HG02763 (cell line): ENCODE data around the gene HOXB3.

Source experiments
- ATAC-seq: cut with Tn5 transposase; IDR thresholded peaks from one replicate; pipeline ENCODE4 v1.9.1; 2021; ENCODE audit warnings: mild to moderate bottlenecking, moderate library complexity; ENCODE audit not compliant: unreplicated experiment

HOXB3 gene

DNA sequence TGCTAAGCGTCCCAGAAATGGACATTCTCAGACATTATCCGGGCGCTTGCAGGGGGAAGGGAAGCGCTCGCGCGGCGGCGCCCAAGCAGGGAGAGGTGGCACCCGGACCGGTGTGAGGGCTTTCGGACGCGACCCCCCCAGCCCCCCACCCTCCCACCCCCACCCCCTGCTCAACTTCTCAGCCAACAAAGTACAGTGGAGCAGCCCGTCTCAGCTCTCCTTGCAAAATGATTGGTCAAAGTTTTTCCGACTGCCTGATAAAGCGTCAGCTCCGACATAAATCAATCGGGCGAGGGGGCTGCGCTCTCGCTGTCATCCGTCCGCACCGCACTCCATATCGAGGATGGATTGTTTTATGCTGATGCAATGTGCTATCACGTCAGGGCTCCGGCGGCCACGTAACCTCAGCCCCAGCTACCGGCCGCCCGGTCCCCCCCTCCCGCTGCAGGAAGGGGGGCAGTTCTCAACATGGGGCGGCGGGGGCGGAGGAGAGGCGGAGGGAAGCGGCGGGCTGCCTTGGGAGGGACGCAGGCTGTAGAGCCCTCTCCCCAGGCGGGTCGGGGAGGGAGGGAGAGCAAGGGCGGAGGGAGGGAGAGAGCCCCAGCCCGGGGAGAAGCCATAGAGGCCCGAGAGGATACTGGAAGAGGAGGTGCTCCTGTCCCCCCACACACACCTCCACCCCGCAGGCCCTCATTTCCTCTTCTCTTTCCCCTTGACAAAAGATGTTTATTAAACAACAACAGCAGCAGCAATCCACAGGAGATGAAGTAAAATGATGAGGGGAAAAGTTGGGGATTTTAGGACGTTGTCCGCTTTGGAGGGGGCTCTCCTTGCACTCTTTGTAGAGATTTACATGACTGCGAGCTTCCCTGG is 36.4 kb upstream of the HOXB3 start, which contains the start of gene HOXB9:
HOXB9 (minus strand) TSS at position 114 of the 873 bp plus-strand sequence; CDS start at position 25, 89 bp downstream.
- ATAC-seq, result no peak

DNA sequence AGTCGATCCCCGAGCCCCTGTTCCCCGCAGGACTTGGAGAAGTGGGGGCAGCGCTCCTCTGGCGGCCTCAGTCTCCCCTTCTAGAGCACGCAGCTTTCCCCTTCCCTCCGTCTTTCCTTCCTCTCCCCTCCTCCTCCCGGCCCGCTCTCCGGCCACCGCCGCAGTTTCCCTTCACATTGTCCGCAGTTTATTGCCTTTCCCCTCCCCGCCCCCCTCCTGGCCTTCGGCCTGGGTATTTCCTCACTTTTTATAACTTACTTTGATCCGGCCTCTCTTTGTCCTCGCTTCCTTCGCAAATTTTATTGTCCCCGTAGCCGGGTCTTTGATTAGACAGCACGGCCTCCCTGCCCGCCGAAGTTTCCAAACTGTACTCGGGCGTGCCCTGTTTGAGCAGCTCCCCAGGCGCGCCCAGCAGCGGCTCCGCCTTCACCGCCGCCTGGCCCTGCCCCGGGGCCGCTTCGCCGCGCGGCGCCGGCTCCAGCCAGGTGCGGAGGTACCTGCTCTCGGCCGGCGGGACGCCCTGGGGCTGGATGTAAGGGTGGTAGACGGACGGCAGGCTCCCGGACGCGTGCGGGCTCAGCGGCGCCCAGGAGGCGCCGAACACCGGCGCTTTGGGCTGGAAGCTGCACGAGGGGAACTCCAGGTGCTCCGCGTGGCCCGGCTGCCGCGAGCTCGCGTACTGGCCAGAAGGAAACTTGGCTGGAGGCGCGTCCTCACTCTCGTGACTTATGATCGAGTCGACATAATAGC is 35.6 kb upstream of the HOXB3 start:
- no peak for ATAC-seq

DNA sequence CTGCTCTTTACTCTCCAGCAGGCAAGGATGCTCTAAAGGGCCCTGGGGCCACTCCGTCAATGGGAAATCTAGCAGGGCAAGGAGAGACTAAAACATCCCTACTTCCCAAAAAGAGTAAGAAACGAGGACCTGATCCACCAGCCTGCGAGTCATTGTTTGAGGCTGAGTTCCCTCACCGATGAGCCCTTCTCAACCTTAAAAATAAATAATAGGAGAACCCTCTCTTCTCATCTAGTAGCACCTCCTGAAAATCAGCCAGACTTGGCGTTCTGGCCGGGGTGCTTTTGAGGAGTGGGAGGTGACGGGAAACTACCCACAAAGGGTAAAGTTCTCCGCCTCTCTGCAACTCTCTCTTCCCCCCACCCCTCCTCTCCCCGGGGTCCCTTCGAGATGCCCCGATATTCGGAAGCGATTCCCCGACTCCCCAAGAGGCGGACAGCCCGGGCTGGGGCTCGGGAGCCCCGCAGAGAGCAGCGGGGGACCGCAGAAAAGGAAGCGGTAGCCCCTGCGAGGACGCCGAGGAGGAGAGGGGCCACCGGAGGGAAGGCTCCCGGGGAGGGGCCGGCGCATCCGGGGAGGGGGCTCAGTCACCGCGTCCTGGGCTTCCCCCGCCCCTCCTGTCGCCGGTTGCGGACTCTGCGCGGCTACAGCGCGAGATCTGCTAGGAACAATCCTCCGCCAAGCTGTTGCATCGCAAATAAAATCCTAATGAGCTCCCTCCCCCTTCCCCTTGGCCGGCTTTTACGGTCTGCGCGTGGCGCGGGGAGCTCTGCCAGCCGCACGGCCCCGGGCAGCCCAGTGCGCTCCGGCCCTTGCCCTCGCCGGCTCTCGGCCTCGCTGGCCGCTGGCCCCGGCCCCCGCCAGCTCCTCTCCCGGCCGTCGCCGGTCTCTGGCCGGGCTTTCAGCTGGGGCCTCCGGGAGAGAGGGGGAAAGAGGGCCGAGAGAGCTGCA is 34.8 kb upstream of the HOXB3 start:
- ATAC-seq, result no peak

DNA sequence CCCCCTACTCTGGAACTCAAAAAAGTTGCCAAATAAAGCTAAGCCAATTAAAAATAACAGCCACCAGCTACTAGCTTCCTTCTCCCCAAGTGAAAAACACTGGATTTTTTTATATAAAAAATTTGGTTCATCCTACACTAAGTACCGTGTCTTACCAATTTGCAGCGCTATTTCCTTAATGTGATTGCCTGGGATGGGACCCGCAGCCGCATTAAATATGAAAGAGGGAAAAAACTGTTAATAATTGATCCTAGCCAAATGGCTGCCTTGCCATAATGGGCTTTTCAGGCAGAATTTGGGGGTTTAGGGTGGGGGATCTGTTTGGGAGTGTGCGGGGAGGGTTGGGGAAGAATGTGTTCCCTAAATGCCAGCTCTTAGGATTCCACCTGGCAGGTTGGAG is 34.1 kb upstream of the HOXB3 start:
- no peak for ATAC-seq

DNA sequence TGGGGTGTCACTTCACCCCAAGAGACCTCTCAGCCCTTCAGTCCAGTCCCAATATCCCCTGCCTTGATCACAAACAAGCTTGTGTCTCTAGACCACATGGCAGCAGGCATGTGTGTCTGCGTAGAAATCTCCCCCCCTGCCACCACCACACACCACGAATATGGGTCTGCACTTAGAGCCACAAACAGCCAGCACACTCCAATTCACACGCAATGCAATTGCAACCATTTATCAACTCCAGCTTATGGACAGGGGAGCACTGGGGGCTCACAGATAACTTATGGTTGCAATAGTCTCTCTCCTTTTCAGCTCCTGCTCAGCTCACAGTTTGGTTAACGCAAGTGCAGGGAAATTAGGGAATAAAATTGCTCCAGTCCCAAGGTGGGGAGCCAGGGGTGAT is 33.5 kb upstream of the HOXB3 start:
- no peak for ATAC-seq

DNA sequence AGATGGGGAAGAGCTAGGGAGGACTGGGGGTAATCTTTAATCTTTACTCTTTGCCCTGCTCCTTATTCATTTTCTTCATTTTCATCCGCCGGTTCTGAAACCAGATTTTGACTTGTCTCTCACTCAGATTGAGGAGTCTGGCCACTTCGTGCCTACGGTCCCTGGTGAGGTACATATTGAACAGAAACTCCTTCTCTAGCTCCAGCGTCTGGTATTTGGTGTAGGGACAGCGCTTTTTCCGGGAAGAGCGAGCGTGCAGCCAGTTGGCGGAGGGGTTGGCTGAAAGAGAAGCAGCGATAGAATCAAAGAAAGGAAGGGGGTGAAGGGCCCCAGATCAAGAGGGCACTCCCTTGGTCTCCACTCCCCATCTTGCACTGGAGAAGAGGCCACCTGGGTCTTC is 32.8 kb upstream of the HOXB3 start:
- ATAC-seq, result no peak

DNA sequence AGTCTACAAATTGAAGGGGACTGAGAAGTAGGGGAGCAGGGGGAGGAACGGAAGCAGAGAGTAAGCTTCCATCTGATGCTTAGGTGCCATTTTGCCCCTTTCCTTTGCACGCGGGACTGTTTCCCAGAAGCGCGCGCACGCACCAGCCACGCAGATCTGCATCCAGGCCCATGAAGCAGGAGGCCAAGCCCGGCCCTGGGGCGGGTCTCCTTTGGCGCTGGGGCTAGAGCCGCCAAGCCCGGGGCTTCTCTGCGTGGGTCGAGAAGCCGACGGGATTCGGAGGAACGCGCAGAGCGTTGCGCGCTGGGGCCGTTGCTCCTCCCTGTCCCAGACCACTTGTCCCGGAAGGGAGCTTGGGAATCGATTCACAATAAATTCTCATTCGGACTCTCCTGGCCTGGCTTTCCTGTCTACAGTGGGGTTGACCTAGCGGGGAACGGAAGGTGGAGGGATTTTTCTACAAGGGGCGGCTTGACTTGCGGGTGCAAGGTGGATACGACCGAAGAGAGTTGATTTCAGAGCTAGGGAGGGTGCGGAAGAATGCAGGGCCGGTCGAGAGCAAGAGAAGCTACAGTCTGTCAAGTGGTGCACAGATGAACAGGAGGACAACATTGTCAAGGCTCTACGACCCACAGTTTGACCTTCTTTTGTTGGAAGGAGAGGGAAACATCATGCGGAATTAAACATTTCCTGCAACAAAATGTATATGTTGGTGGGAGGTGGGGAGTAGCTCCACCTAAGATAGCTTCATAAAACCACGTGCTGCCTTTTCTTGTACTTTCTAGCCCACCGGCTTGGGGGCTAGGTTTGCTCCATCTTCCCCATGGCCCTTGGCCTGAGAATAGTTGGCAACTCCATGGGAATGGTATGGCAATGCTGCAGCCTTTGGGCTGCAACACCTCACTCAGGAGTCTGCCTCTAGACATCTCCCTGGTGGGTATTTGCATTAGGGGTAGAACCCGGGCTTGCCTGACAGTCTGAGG is 31.7 kb upstream of the HOXB3 start:
- ATAC-seq, result no peak

DNA sequence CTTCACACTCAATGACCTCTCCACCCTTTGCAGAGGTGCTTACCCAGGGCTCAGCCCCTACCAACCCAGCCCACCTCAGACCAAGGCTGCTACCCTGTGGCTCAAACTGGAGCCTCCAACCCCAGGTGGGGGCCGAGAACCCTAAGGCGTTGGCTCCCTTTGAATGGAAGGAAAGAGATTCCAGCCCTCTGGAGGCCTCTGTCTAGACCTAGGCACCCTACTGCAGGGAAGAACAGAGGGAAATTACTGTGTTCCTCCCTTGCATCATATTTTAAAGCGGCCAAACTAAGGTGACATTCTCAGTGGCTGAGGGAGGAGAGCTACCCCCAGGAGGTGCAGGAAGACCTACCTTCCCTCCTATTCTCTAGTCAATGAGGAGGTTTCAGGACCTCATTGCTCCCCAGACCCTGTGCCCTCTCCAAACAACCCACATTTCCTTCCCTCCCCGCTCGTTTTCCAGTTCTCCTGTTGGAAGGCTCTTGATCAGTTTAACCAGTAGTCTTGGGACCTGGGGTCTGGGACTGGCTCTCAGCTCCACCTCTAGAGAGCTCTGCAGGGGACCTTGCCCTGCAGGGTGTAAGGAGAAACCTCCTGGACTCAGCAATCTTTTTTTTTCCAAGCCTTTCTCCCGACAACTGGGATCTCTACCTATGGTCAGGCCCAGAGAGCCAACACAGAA is 30.6 kb upstream of the HOXB3 start:
- ATAC-seq, result no peak

DNA sequence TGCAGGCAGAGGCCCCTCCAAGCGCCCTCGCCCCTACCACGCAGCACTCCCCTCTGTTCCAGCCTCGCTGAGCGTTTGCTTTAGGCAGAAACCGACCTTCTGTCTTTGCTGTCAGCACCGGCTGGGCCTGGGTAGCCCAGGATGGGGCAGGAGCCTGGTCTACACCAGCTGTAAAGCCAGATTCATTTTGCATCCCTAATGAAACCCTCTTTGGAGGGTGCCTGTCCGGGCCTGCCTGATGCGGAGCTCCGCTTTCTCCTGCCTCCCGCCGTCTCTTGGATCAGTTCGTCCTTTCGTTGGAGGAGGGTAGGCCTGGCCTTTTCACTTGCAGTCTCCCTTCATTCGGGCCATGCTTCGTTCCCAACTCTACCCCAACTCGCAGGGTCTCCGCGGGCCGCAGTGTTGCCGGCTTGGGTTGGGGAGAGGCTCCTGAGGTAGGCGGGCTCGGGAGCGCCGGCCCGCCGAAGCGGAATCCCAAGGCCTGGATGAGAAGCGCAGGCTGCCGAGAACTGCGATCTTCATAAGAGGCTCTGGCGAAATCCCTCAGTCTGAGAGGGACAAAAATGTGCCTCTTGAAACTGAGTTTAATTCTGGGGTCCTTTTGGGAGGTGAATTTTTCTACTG is 29.9 kb upstream of the HOXB3 start:
- ATAC-seq, result no peak

DNA sequence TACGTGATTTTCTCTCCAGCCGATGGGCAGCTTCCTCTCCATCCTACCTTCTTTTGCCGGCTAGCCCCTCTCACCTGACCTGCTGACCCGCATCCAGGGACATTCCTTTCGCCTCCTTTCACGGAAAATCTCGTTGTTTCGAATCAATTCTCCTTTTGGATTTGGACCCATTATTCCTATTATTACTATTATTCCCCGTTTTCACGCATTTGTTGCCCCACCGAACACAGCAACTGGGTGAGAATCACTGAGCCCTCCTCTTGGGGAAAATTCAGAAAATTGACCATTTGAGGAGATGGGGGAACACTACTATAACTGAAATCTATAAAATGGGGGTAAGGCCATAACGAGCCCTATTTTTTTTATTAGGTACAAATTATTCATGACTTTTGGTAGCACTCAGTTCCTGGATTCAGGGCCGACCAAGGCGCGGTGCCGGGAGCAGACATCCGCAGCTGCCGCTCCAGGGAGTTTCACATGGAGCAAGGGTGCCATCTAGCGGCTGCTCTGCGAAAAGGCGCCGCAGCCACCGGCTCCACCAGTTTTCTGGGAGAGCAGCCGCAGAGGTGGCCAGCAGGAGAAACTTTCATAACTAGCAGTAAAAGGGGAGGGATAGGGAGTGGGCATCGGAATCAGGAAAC is 28.3 kb upstream of the HOXB3 start:
- ATAC-seq, result no peak

DNA sequence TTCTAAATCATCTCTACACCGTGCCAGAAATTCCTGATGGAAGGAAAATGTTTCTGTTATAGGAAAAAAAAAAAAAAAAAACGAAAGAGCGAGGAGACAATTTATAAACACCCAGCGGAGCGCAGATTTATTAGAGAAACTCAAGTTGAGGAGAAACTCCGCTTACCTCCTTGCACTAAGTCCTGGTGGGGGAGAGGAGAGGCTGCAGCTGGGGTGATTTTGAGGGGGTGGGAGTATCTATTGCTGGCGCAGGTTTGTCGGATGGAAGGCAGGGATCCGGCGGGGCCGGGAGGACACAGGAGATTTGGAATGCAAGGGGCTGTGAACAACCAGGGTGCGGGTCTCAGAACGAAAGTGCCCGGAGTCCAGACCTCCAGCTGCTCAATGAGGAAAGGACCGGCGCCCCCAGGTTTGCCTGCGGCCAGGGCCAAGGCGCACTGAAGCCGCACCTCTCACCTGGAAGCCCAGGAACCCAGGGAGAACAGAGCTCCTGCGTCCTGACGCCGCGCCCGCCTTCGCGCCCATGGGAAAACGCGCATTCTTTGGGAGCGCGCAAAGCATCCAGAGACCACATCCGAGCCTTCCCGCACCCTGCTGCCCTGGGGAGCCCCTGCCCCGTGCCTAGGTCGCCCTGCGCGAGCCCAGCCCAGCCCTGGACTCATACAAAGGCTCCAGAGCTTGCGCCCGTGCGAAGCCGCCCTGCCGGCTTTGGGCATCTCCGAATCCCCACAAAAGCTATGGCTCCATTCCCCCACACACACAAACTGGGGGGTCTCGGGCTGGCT is 27.6 kb upstream of the HOXB3 start:
- no peak for ATAC-seq

DNA sequence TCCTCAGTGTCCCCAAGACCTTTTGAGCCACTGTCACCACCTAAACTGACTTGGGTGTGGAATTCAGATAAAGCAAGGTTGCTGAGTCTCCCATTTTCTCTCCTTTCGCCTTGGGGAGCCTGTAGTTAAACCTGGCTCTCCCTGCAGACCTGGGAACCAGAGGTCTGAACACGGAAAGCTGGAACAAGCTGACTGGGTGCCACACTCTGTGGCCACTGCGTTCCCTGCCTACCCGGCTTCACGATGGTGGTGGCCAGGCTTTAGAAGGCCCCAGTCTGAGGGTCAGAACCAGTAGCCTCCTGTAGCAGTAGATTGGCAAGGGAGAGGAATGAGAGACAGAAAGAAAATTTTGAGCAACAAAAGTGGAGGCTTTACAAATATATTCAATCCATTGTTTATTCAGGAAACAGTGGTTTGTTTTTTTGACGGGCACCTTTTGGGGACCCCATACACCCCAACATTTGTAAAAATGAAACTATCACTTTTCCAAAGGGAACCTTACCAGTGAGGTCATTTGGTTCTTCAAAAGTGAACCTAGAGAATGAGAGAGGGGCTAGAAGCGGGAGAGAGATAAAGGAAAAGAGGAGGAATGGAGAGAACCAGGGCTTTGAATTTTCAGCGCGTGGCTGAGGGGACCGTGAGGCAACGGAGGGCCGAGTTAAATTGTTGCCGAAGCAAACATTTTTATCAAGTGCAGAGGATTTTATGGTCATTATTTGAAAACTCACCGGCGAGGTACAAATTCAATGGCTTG is 26.9 kb upstream of the HOXB3 start:
- ATAC-seq, result no peak

DNA sequence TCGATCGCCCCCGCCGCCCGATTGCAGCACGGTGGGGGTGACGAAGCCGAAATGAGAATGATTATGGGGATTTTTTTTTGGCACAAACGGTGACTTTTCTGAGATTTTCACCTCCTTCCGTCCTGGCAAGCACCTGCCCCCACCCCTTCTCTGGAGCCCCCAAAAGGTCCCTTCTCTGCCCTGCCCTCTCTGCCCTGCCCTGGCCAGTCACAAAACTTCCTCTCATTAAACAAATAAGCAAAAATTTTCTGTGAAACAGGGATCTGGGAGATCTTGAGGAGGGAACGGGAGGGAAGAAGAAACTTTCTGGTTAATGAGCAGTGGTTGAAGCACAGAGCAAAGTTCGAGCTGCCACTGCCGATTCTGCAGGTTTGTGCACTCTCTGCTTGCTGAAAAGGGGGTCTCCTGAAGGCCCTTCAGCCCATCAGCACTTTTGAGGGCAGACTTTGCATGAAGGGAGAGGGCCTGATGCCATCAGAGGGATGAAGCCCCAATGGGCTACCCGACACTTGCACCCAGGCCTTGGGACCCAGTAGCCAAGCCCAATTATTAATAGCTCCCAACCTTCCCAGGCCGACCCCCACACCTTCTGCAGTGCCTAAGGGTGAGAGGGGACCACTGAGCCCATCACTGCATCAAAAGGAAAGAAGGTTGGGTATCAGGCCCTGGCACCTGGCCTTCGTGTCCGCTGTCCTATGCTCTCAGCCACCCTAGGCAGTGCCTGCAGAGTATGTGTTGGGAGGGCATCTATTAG is 26.1 kb upstream of the HOXB3 start:
- no peak for ATAC-seq

DNA sequence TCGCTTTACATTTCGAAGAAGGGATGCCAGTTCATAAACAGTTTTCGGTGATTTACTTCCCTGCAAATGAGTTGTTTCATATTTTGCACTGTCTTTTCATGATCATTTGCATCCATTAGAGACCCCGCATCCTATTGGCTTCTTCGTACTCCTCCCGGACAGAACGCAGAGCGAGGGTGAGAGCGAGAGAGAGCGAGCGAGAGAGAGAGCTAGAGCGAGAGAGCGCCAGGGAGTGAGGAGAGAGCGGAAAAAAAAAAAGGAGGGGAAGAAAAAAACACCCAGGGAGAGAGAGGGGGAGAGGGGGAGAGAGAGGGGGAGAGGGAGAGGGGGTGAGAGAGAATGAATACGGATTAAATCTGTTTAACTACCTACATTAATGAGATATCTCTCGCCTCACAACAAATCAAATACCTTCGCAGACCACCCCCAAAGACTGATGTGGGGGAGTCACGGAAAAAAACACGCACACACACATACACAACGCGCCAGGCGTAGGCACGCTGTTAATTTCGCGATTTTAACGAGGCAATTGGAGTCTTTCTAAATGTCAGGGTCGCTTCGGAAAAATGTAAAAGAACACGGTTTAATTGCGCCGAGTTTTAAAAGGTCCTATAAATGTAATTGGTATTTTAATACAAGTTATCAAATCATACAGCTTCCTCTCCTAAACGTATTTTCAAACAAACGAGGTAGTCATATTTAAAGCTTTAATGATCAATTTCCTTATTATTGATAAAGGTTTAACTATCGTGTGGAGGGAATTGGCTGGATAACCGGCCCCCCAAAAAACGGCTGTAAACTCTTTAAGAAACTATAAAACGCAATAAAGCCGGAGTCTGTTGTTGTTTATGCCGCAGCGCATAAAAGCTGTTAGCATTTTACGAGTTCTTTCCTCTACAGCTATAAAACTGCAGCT is 25.3 kb upstream of the HOXB3 start, which contains the start of gene HOXB8:
HOXB8 (minus strand) TSS at position 246 of the 916 bp plus-strand sequence. CDS start 588 bp downstream, outside the sequence.
- no peak for ATAC-seq
